Activated naive CD8-positive, alpha-beta T cell treated with anti-CD3 and anti-CD28 coated beads, Interleukin-2, amount 50 U/mL, for 24 hours (primary cell): Measurements from ENCODE around the gene PPP1R12A.

Source experiments
- ATAC-seq: fragments of 150-1000 bp; cut with Tn5 transposase; one replicate; pipeline ENCODE4 v1.10.0; 2021
- DNase-seq: peaks from one replicate; pipeline ENCODE4 v3.0.0; 2021
- H3K27ac Mint-ChIP-seq: one replicate; pipeline ENCODE4 v1.8.0; 2021; ENCODE audit warnings: mild to moderate bottlenecking, mixed read lengths
- H3K27me3 Mint-ChIP-seq: one replicate; pipeline ENCODE4 v1.8.0; 2021; ENCODE audit warnings: mixed read lengths
- H3K36me3 Mint-ChIP-seq: one replicate; pipeline ENCODE4 v1.8.0; 2021; ENCODE audit warnings: low read depth, mixed read lengths
- H3K4me1 Mint-ChIP-seq: one replicate; pipeline ENCODE4 v1.8.0; 2021; ENCODE audit warnings: mixed read lengths
- H3K4me3 Mint-ChIP-seq: one replicate; pipeline ENCODE4 v1.8.0; 2021; ENCODE audit warnings: mild to moderate bottlenecking, moderate library complexity, mixed read lengths
- H3K9me3 Mint-ChIP-seq: one replicate; pipeline ENCODE4 v1.8.0; 2021; ENCODE audit warnings: mixed read lengths

Gene PPP1R12A

GRCh38 chr12:79926951-79927350, 7.9 kb downstream of the PPP1R12A start:
- H3K9me3 Mint-ChIP-seq = no peaks in the 10 kb centered on the region
- ATAC-seq (no peak), DNase-seq (no peak)
- H3K4me1 Mint-ChIP-seq = peaks cover 53% of the 10 kb centered on the region
- H3K4me3 Mint-ChIP-seq = no peak overlapping the region
- H3K27me3 Mint-ChIP-seq = no peaks in the 10 kb centered on the region
- peaks cover 2% of the 10 kb centered on the region for H3K36me3 Mint-ChIP-seq
- H3K27ac Mint-ChIP-seq = peak overlapping the region; percentile 61

- Mint-ChIP-seq H3K27me3 (no peaks in the 10 kb centered on the region), H3K4me3 (no peak overlapping the region), H3K4me1 (peaks cover 59% of the 10 kb centered on the region), H3K9me3 (no peaks in the 10 kb centered on the region), H3K36me3 (peaks cover 2% of the 10 kb centered on the region), H3K27ac (no peak overlapping the region)
- ATAC-seq = no peak
- DNase-seq = no peak
Measured at GRCh38 chr12:79925492-79925891, 9.4 kb downstream of the PPP1R12A start.

GRCh38 chr12:79921786-79922185, 13.1 kb downstream of the PPP1R12A start:
- DNase-seq (no peak), ATAC-seq (no peak)
- Mint-ChIP-seq H3K9me3 (no peaks in the 10 kb centered on the region), H3K36me3 (peaks cover 2% of the 10 kb centered on the region), H3K4me3 (no peak overlapping the region), H3K27me3 (no peaks in the 10 kb centered on the region), H3K27ac (no peak overlapping the region), H3K4me1 (peaks cover 57% of the 10 kb centered on the region)

GRCh38 chr12:79920421-79921238, 14.3 kb downstream of the PPP1R12A start:
- H3K9me3 Mint-ChIP-seq = no peaks in the 10 kb centered on the region
- H3K4me1 Mint-ChIP-seq = peaks cover 66% of the 10 kb centered on the region
- H3K4me3 Mint-ChIP-seq = no peak overlapping the region
- H3K36me3 Mint-ChIP-seq = peaks cover 2% of the 10 kb centered on the region
- no peak overlapping the region for H3K27ac Mint-ChIP-seq
- no peak for DNase-seq
- no peak for ATAC-seq
- H3K27me3 Mint-ChIP-seq = no peaks in the 10 kb centered on the region

- no peak for ATAC-seq
- no peaks in the 10 kb centered on the region for H3K36me3 Mint-ChIP-seq
- no peak for DNase-seq
- H3K27me3 Mint-ChIP-seq = no peaks in the 10 kb centered on the region
- H3K9me3 Mint-ChIP-seq = no peaks in the 10 kb centered on the region
- peaks cover 68% of the 10 kb centered on the region for H3K4me1 Mint-ChIP-seq
- no peak overlapping the region for H3K4me3 Mint-ChIP-seq
- no peak overlapping the region for H3K27ac Mint-ChIP-seq
Measured at GRCh38 chr12:79919762-79920161, 15.1 kb downstream of the PPP1R12A start.

- peaks cover 3% of the 10 kb centered on the region for H3K36me3 Mint-ChIP-seq
- H3K4me1 Mint-ChIP-seq = peaks cover 74% of the 10 kb centered on the region
- DNase-seq (no peak), ATAC-seq (no peak)
- H3K27ac Mint-ChIP-seq = no peak overlapping the region
- no peak overlapping the region for H3K4me3 Mint-ChIP-seq
- no peaks in the 10 kb centered on the region for H3K9me3 Mint-ChIP-seq
- H3K27me3 Mint-ChIP-seq = no peaks in the 10 kb centered on the region
Measured at GRCh38 chr12:79916826-79917225, 18.1 kb downstream of the PPP1R12A start.

GRCh38 chr12:79911889-79912656, 22.8 kb downstream of the PPP1R12A start:
- Mint-ChIP-seq H3K27me3 (no peaks in the 10 kb centered on the region), H3K4me1 (peaks cover 62% of the 10 kb centered on the region), H3K27ac (no peak overlapping the region), H3K9me3 (no peaks in the 10 kb centered on the region), H3K4me3 (no peak overlapping the region), H3K36me3 (peaks cover 3% of the 10 kb centered on the region)
- ATAC-seq = no peak
- DNase-seq = no peak

GRCh38 chr12:79908366-79908765, 26.5 kb downstream of the PPP1R12A start:
- Mint-ChIP-seq H3K27ac (no peak overlapping the region), H3K9me3 (no peaks in the 10 kb centered on the region), H3K36me3 (no peaks in the 10 kb centered on the region), H3K4me3 (no peak overlapping the region), H3K4me1 (peaks cover 45% of the 10 kb centered on the region), H3K27me3 (no peaks in the 10 kb centered on the region)
- ATAC-seq (no peak), DNase-seq (no peak)

- Mint-ChIP-seq H3K4me3 (no peak overlapping the region), H3K4me1 (peaks cover 42% of the 10 kb centered on the region), H3K27me3 (no peaks in the 10 kb centered on the region), H3K9me3 (no peaks in the 10 kb centered on the region), H3K27ac (no peak overlapping the region), H3K36me3 (peaks cover 3% of the 10 kb centered on the region)
- ATAC-seq (no peak), DNase-seq (no peak)
Measured at GRCh38 chr12:79901506-79901905, 33.4 kb downstream of the PPP1R12A start.

- Mint-ChIP-seq H3K27ac (no peak overlapping the region), H3K4me1 (peaks cover 42% of the 10 kb centered on the region), H3K27me3 (no peaks in the 10 kb centered on the region), H3K9me3 (no peaks in the 10 kb centered on the region), H3K4me3 (no peak overlapping the region), H3K36me3 (peaks cover 3% of the 10 kb centered on the region)
- DNase-seq = no peak
- ATAC-seq = no peak
Measured at GRCh38 chr12:79900951-79901350, 33.9 kb downstream of the PPP1R12A start.

- no peak for ATAC-seq
- Mint-ChIP-seq H3K4me1 (peaks cover 45% of the 10 kb centered on the region), H3K27me3 (no peaks in the 10 kb centered on the region), H3K4me3 (no peak overlapping the region), H3K27ac (no peak overlapping the region), H3K36me3 (peaks cover 3% of the 10 kb centered on the region), H3K9me3 (no peaks in the 10 kb centered on the region)
- DNase-seq = no peak
Measured at GRCh38 chr12:79900199-79900598, 34.7 kb downstream of the PPP1R12A start.

GRCh38 chr12:79897617-79898016, 37.3 kb downstream of the PPP1R12A start:
- peaks cover 7% of the 10 kb centered on the region for H3K36me3 Mint-ChIP-seq
- no peak overlapping the region for H3K27ac Mint-ChIP-seq
- no peak overlapping the region for H3K4me3 Mint-ChIP-seq
- ATAC-seq = peak; percentile 36
- no peak for DNase-seq
- no peaks in the 10 kb centered on the region for H3K9me3 Mint-ChIP-seq
- no peaks in the 10 kb centered on the region for H3K27me3 Mint-ChIP-seq
- peaks cover 52% of the 10 kb centered on the region for H3K4me1 Mint-ChIP-seq

- DNase-seq (no peak), ATAC-seq (no peak)
- no peak overlapping the region for H3K27ac Mint-ChIP-seq
- no peaks in the 10 kb centered on the region for H3K9me3 Mint-ChIP-seq
- peaks cover 53% of the 10 kb centered on the region for H3K4me1 Mint-ChIP-seq
- no peaks in the 10 kb centered on the region for H3K27me3 Mint-ChIP-seq
- peaks cover 11% of the 10 kb centered on the region for H3K36me3 Mint-ChIP-seq
- H3K4me3 Mint-ChIP-seq = no peak overlapping the region
Measured at GRCh38 chr12:79895804-79896203, 39.1 kb downstream of the PPP1R12A start.

GRCh38 chr12:79895071-79895470, 39.8 kb downstream of the PPP1R12A start:
- H3K4me1 Mint-ChIP-seq = peaks cover 57% of the 10 kb centered on the region

GRCh38 chr12:79891506-79892162, 43.3 kb downstream of the PPP1R12A start:
- DNase-seq = no peak
- H3K36me3 Mint-ChIP-seq = peaks cover 8% of the 10 kb centered on the region
- H3K4me1 Mint-ChIP-seq = peaks cover 64% of the 10 kb centered on the region
- no peaks in the 10 kb centered on the region for H3K27me3 Mint-ChIP-seq
- H3K27ac Mint-ChIP-seq = no peak overlapping the region
- ATAC-seq = peak; percentile 59
- H3K9me3 Mint-ChIP-seq = no peaks in the 10 kb centered on the region
- no peak overlapping the region for H3K4me3 Mint-ChIP-seq

More at GRCh38 chr12:79895071-79895470, 39.8 kb downstream of the PPP1R12A start:
- Mint-ChIP-seq H3K27me3 (no peaks in the 10 kb centered on the region), H3K4me3 (no peak overlapping the region), H3K27ac (no peak overlapping the region), H3K9me3 (no peaks in the 10 kb centered on the region), H3K36me3 (peaks cover 11% of the 10 kb centered on the region)
- DNase-seq (no peak), ATAC-seq (no peak)
